ENCODE results near the gene ABCB4.

DNA sequence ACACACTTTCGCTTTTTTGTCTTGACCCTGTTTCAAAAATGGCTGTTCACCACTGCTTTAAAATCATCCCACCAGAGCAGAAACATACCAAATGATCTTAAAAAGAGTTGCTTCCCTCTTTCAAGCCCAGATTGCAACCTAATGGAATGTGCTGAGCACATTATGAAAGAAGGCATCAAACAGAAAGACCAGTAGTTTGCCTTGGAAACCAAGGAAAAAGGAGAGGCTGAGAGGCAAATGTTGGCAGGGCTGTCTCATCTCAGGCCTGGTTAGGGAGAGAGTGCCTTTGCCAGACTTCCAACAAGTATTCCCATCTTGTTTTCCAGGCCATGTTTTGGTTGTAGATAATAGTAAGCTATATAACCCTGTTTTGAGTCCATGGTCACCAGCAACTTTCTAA, 64.3 kb downstream of the ABCB4 start:
- TF ChIP-seq, protein P1, sequence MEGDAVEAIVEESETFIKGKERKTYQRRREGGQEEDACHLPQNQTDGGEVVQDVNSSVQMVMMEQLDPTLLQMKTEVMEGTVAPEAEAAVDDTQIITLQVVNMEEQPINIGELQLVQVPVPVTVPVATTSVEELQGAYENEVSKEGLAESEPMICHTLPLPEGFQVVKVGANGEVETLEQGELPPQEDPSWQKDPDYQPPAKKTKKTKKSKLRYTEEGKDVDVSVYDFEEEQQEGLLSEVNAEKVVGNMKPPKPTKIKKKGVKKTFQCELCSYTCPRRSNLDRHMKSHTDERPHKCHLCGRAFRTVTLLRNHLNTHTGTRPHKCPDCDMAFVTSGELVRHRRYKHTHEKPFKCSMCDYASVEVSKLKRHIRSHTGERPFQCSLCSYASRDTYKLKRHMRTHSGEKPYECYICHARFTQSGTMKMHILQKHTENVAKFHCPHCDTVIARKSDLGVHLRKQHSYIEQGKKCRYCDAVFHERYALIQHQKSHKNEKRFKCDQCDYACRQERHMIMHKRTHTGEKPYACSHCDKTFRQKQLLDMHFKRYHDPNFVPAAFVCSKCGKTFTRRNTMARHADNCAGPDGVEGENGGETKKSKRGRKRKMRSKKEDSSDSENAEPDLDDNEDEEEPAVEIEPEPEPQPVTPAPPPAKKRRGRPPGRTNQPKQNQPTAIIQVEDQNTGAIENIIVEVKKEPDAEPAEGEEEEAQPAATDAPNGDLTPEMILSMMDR (optimal IDR thresholded peaks at IDR 0.05 in 1 of 3, IDR thresholded peaks at IDR 0.05 in 1 of 3, conservative IDR thresholded peaks at IDR 0.05 in 1 of 3; ENCODE audit: extremely low read depth in 1 of 3, insufficient read depth in 2 of 3, low read length in 3 of 3): no peak
- TF ChIP-seq EZH2 (IDR thresholded peaks at IDR 0.05; ENCODE audit: low read length): no peak

All from keratinocyte (primary cell).